Stomach (tissue), 9 donors: Measurements from ENCODE around the gene ADCY5. TPM values are rescaled to one million over a fixed set of nuclear protein-coding genes. Genes with fewer than 3 reads are reported as not detected.

Experiments used
- DNase-seq, 2 donors: peaks; one replicate each; pipeline versions ENCODE4 v3.0.0 to v3.0.0-alpha.2; 2013 to 2019
- H3K27ac ChIP-seq, 5 donors: fragments of 200-600 bp in 4 of 5; sonication (generic) in 4 of 5; one replicate each; pipeline ENCODE4 v1.5.1; 2013 to 2019; ENCODE audit warnings: mild to moderate bottlenecking in 1 of 5, moderate library complexity in 1 of 5
- H3K27me3 ChIP-seq, 3 donors: fragments of 200-600 bp; sonication (generic); one replicate each; pipeline ENCODE4 v1.5.1; 2017 to 2019; ENCODE audit warnings: mixed run types in 1 of 3
- H3K36me3 ChIP-seq, 4 donors: fragments of 200-600 bp; sonication (generic); 1 replicate in 3 of 4; 2 replicates in 1 of 4; pipeline ENCODE4 v1.5.1; 2016 to 2019
- H3K4me1 ChIP-seq, 4 donors: fragments of 200-600 bp; sonication (generic); one replicate each; pipeline ENCODE4 v1.5.1; 2016 to 2019
- H3K4me3 ChIP-seq, 4 donors: fragments of 200-600 bp; sonication (generic) in 3 of 4; one replicate each; pipeline ENCODE4 v1.5.1; 2016 to 2019; ENCODE audit warnings: mild to moderate bottlenecking in 1 of 4
- H3K9me3 ChIP-seq, 4 donors: fragments of 200-600 bp; sonication (generic); one replicate each; pipeline ENCODE4 v1.5.1; 2016 to 2019
- CTCF ChIP-seq, 7 experiments: fragments of 450-650 bp in 4 of 7; fragments of 200-600 bp in 3 of 7; sonication (generic) in 3 of 7; IDR thresholded peaks; one replicate each; pipeline ENCODE4 v1.5.1; 2016 to 2019; ENCODE audit warnings: antibody characterized with exemption in 7 of 7, control low read depth in 2 of 7, mild to moderate bottlenecking in 1 of 7
- EP300 ChIP-seq: sonication (generic); formaldehyde crosslinking; IDR thresholded peaks from one replicate; pipeline ENCODE4 v1.6.1; 2017; ENCODE audit warnings: antibody characterized with exemption
- POLR2A ChIP-seq, 4 donors: fragments of 450-650 bp; IDR thresholded peaks; one replicate each; pipeline ENCODE4 v1.6.1; 2016; ENCODE audit warnings: antibody characterized with exemption in 4 of 4, control low read depth in 2 of 4, mild to moderate bottlenecking in 1 of 4, moderate library complexity in 1 of 4
- POLR2AphosphoS5 ChIP-seq, 3 donors: sonication (generic); formaldehyde crosslinking; IDR thresholded peaks; one replicate each; pipeline ENCODE4 v1.6.1; 2016; ENCODE audit warnings: antibody characterized with exemption in 3 of 3
- WGBS, 5 donors: extraction: QIAGEN DNeasy Blood & Tissue Kit in 3 of 5; methylation state at CpG; one replicate each; pipeline versions ENCODE4 v1.1.5 to v1.1.7; 2013 to 2018; 5-methylcytosine and 5-hydroxymethylcytosine counted together
- intact Hi-C: fragments of 100-400 bp; cut with DNase I; formaldehyde crosslinking; loops from one replicate; pipeline ENCODE4 v1.15.1; 2023; ENCODE audit warnings: low total_unique reads
- polyA plus RNA-seq, 3 donors: library from polyadenylated mRNA; stranded (reverse); fragments of 200-250 nt; gene quantifications; one replicate each; pipeline ENCODE4 v1.2.3, GENCODE V29; 2013
- total RNA-seq, 5 donors: library from RNA; depleted of rRNA; stranded (reverse); fragments of >200 nt; gene quantifications; one replicate each; pipeline versions ENCODE4 v1.1.0 to v1.2.3, GENCODE V29; 2014 to 2016
- donor health status: healthy with polysubstance abuse.
- donor health status: Bipolar disorder and iron deficiency.
- donor health status: healthy.

The ADCY5 gene
- total and polyA plus RNA-seq, 8 donors: 1.8 to 79.9 (median 16.3) TPM

- Histone ChIP-seq H3K27ac (peak overlapping the region; percentile 55 to 89 (median 83)), H3K4me3 (peak overlapping the region; percentile 64 to 88 (median 72)), H3K9me3 (no peaks in the 10 kb centered on the region), H3K27me3 (peaks cover 0 to 66% (median 44%) of the 10 kb centered on the region in 3 donors), H3K36me3 (no peaks in the 10 kb centered on the region), H3K4me1 (peaks cover 20 to 39% (median 29%) of the 10 kb centered on the region in 4 donors)
- intact Hi-C loops: no loop called here
- no peak for TF ChIP-seq CTCF (IDR thresholded peaks at IDR 0.05)
- no peak for TF ChIP-seq POLR2AphosphoS5 (IDR thresholded peaks at IDR 0.05)
- no peak for TF ChIP-seq POLR2A (IDR thresholded peaks at IDR 0.05)
- TF ChIP-seq EP300: no peak
- 0 to 6% (median 1%) methylated on average over 6 to 112 of the region's 114 CpGs for WGBS, 5 donors
- DNase-seq: peak in 1 of 2 donors; percentile 79
Observed at GRCh38 chr3:123449102-123449996, 459 bp upstream of the ADCY5 start.

- TF ChIP-seq POLR2A (IDR thresholded peaks at IDR 0.05): no peak
- TF ChIP-seq CTCF (IDR thresholded peaks at IDR 0.05): peak in 1 of 7 experiments; percentile 28
- 13 to 27% (median 17%) methylated on average over 62 to 110 of the region's 110 CpGs; no CpG with 5 or more reads in 1 of the 5 donors for WGBS, 5 donors
- Histone ChIP-seq H3K4me3 (peak overlapping the region; percentile 64 to 88 (median 72)), H3K9me3 (no peaks in the 10 kb centered on the region), H3K27me3 (peaks cover 0 to 72% (median 44%) of the 10 kb centered on the region in 3 donors), H3K4me1 (peaks cover 20 to 39% (median 30%) of the 10 kb centered on the region in 4 donors), H3K36me3 (no peaks in the 10 kb centered on the region), H3K27ac (peak overlapping the region; percentile 15 to 89 (median 83))
- intact Hi-C loops: no loop called here
- peak; percentile 32 to 80 for DNase-seq
Observed at GRCh38 chr3:123447749-123448517, 957 bp downstream of the ADCY5 start.

GRCh38 chr3:123447416-123447748 is 1.5 kb downstream of the ADCY5 start:
- intact Hi-C loops: no loop called here
- Histone ChIP-seq H3K36me3 (no peaks in the 10 kb centered on the region), H3K4me3 (peak overlapping the region; percentile 44 to 78 (median 64)), H3K27me3 (peaks cover 0 to 74% (median 44%) of the 10 kb centered on the region in 3 donors), H3K27ac (peak overlapping the region in 4 of 5 donors; percentile 36 to 89 (median 80)), H3K9me3 (no peaks in the 10 kb centered on the region), H3K4me1 (peaks cover 20 to 45% (median 30%) of the 10 kb centered on the region in 4 donors)
- DNase-seq: no peak
- WGBS, 5 donors: 67 to 98% (median 87%) methylated on average over 9 to 27 of the region's 27 CpGs
- TF ChIP-seq POLR2AphosphoS5 (IDR thresholded peaks at IDR 0.05) (no peak), CTCF (IDR thresholded peaks at IDR 0.05) (no peak), EP300 (no peak), POLR2A (IDR thresholded peaks at IDR 0.05) (no peak)

- Histone ChIP-seq H3K27ac (peak overlapping the region in 4 of 5 donors; percentile 36 to 89 (median 80)), H3K27me3 (peaks cover 0 to 67% (median 44%) of the 10 kb centered on the region in 3 donors), H3K4me3 (peak overlapping the region; percentile 44 to 78 (median 64)), H3K36me3 (no peaks in the 10 kb centered on the region), H3K4me1 (peaks cover 20 to 51% (median 30%) of the 10 kb centered on the region in 4 donors), H3K9me3 (no peaks in the 10 kb centered on the region)
- DNase-seq: no peak
- intact Hi-C loops: no loop called here
- 48 to 82% (median 66%) methylated on average over 6 of the region's 6 CpGs for WGBS, 5 donors
- TF ChIP-seq CTCF (IDR thresholded peaks at IDR 0.05): no peak
- TF ChIP-seq POLR2A (IDR thresholded peaks at IDR 0.05): no peak
- no peak for TF ChIP-seq POLR2AphosphoS5 (IDR thresholded peaks at IDR 0.05)
- TF ChIP-seq EP300: no peak
Observed at GRCh38 chr3:123446610-123447109, 2.2 kb downstream of the ADCY5 start.
